CD14-positive monocyte (primary cell): ENCODE measurements around the gene KIAA0930. TPM values are rescaled to one million over a fixed set of nuclear protein-coding genes. Genes with fewer than 3 reads are reported as not detected.

Source experiments
- DNase-seq, 3 donors: peaks; one replicate each; pipeline ENCODE4 v3.0.0-alpha.2; 2011 to 2022
- H2AFZ ChIP-seq: 2 replicates; pipeline ENCODE4 v1.6.0; 2012; ENCODE audit warnings: mild to moderate bottlenecking, low read depth, low read length, inconsistent platforms; ENCODE audit not compliant: insufficient read depth, poor library complexity, severe bottlenecking
- H3K27ac ChIP-seq, 2 donors: 1 replicate in 1 of 2; 2 replicates in 1 of 2; pipeline ENCODE4 v1.5.1; 2012 to 2013; ENCODE audit warnings: low read length in 2 of 2, control low read depth in 1 of 2, inconsistent platforms in 1 of 2, low read depth in 1 of 2, mild to moderate bottlenecking in 1 of 2
- H3K27me3 ChIP-seq, 2 donors: one replicate each; pipeline versions ENCODE4 v1.6.0 to v1.6.1; 2011 to 2013; ENCODE audit warnings: low read length in 2 of 2; ENCODE audit not compliant: control insufficient read depth in 2 of 2, insufficient read depth in 2 of 2
- H3K36me3 ChIP-seq, 2 donors: replicated peaks in 1 of 2; 1 replicate in 1 of 2; 2 replicates in 1 of 2; pipeline versions ENCODE4 v1.5.1 to v1.6.1; 2012 to 2013; ENCODE audit warnings: low read length in 2 of 2, control low read depth in 1 of 2, inconsistent platforms in 1 of 2, mild to moderate bottlenecking in 1 of 2; ENCODE audit not compliant: insufficient read depth in 2 of 2, control insufficient read depth in 1 of 2
- H3K4me1 ChIP-seq, 2 donors: 1 replicate in 1 of 2; 2 replicates in 1 of 2; pipeline versions ENCODE4 v1.5.1 to v1.6.1; 2012 to 2013; ENCODE audit warnings: low read length in 2 of 2, control low read depth in 1 of 2, inconsistent platforms in 1 of 2, mild to moderate bottlenecking in 1 of 2, moderate library complexity in 1 of 2; ENCODE audit not compliant: insufficient read depth in 2 of 2, control insufficient read depth in 1 of 2
- H3K4me2 ChIP-seq: replicated peaks from 2 replicates; pipeline ENCODE3; 2012; ENCODE audit warnings: low read length, moderate library complexity, mild to moderate bottlenecking; ENCODE audit not compliant: poor library complexity, severe bottlenecking; ENCODE audit errors: extremely low read depth
- H3K4me3 ChIP-seq, 3 experiments: fragments of 200-600 bp in 1 of 3; sonication (generic) in 1 of 3; replicated peaks in 1 of 3; 1 replicate in 2 of 3; 2 replicates in 1 of 3; pipeline ENCODE4 v1.5.1; 2011 to 2013; ENCODE audit warnings: low read length in 3 of 3, mild to moderate bottlenecking in 3 of 3, control low read depth in 2 of 3, low read depth in 2 of 3, inconsistent platforms in 1 of 3, moderate library complexity in 1 of 3
- H3K79me2 ChIP-seq: 2 replicates; pipeline ENCODE4 v1.6.0; 2012; ENCODE audit warnings: mild to moderate bottlenecking, control low read depth, inconsistent platforms, low read length, moderate library complexity; ENCODE audit not compliant: insufficient read depth
- H3K9ac ChIP-seq: 2 replicates; pipeline ENCODE4 v1.6.0; 2017; ENCODE audit warnings: low read length, mild to moderate bottlenecking; ENCODE audit not compliant: insufficient read depth, poor library complexity, severe bottlenecking
- H3K9me3 ChIP-seq, 2 donors: replicated peaks in 1 of 2; 1 replicate in 1 of 2; 2 replicates in 1 of 2; pipeline versions ENCODE4 v1.5.1 to v1.6.1; 2012 to 2013; ENCODE audit warnings: low read length in 2 of 2, control low read depth in 1 of 2; ENCODE audit not compliant: control insufficient read depth in 1 of 2, insufficient read depth in 1 of 2
- H4K20me1 ChIP-seq: 2 replicates; pipeline ENCODE4 v1.6.0; 2012; ENCODE audit warnings: mild to moderate bottlenecking, low read length, control low read depth, moderate library complexity; ENCODE audit not compliant: insufficient read depth
- H3K27ac Mint-ChIP-seq, 7 donors: one replicate each; pipeline ENCODE4 v1.8.0; 2020; ENCODE audit warnings: mild to moderate bottlenecking in 7 of 7, mixed read lengths in 7 of 7, moderate library complexity in 6 of 7, inconsistent platforms in 2 of 7
- H3K27me3 Mint-ChIP-seq, 3 donors: one replicate each; pipeline ENCODE4 v1.8.0; 2021 to 2022; ENCODE audit warnings: low read depth in 3 of 3, mild to moderate bottlenecking in 3 of 3, mixed read lengths in 3 of 3, moderate library complexity in 3 of 3, inconsistent platforms in 1 of 3
- H3K36me3 Mint-ChIP-seq, 2 donors: one replicate each; pipeline ENCODE4 v1.8.0; 2020; ENCODE audit warnings: mixed read lengths in 2 of 2, inconsistent platforms in 1 of 2, mild to moderate bottlenecking in 1 of 2
- H3K4me1 Mint-ChIP-seq: one replicate; pipeline ENCODE4 v1.8.0; 2020; ENCODE audit warnings: mild to moderate bottlenecking, mixed read lengths
- H3K4me3 Mint-ChIP-seq, 2 donors: one replicate each; pipeline ENCODE4 v1.8.0; 2020; ENCODE audit warnings: mild to moderate bottlenecking in 2 of 2, mixed read lengths in 2 of 2, moderate library complexity in 1 of 2
- H3K9me3 Mint-ChIP-seq, 7 donors: one replicate each; pipeline ENCODE4 v1.8.0; 2020 to 2022; ENCODE audit warnings: mixed read lengths in 7 of 7, mild to moderate bottlenecking in 6 of 7, moderate library complexity in 6 of 7, inconsistent platforms in 2 of 7
- CTCF ChIP-seq: fragments of 200-600 bp; IDR thresholded peaks from one replicate; pipeline ENCODE4 v1.8.0; 2022; ENCODE audit warnings: antibody characterized with exemption, mild to moderate bottlenecking
- WGBS: methylation state at CpG from one replicate; pipeline ENCODE4 v1.1.5; 2013; ENCODE audit warnings: missing lambda C conversion rate; ENCODE audit not compliant: insufficient coverage; 5-methylcytosine and 5-hydroxymethylcytosine counted together
- intact Hi-C, 2 donors: fragments of 100-400 bp; cut with micrococcal nuclease; formaldehyde crosslinking; loops; one replicate each; pipeline versions ENCODE4 v1.15.0 to v1.15.1; 2023
- polyA plus RNA-seq, 3 donors: library from polyadenylated mRNA; depleted of rRNA in 1 of 3; unstranded in 2 of 3; stranded (reverse) in 1 of 3; fragments of 300-500 nt in 2 of 3; fragments of >200 nt in 1 of 3; fragmentation: Illumina TruSeq in 2 of 3; gene quantifications; 1 replicate in 2 of 3; 2 replicates in 1 of 3; pipeline ENCODE4 v1.2.3, GENCODE V29; 2012 to 2021

Gene KIAA0930
- polyA plus RNA-seq, 3 donors: 14.0 to 89.1 (median 15.6) TPM

GRCh38 chr22:45218976-45219375, 21.7 kb downstream of the KIAA0930 start:
- DNase-seq: peak; percentile 54 to 88 (median 76)
- TF ChIP-seq CTCF: no peak
- H3K27ac ChIP-seq: peak overlapping the region; percentile 22 to 66
- no peaks in the 10 kb centered on the region for H3K27me3 ChIP-seq
- H3K27ac Mint-ChIP-seq: peak overlapping the region; percentile 55 to 84 (median 76)
- peaks cover 90% of the 10 kb centered on the region for H4K20me1 ChIP-seq
- no peaks in the 10 kb centered on the region for H3K9me3 Mint-ChIP-seq
- no peaks in the 10 kb centered on the region for H3K36me3 ChIP-seq
- H3K4me1 Mint-ChIP-seq: peaks cover 80% of the 10 kb centered on the region
- H3K79me2 ChIP-seq: peaks cover 100% of the 10 kb centered on the region
- H3K9me3 ChIP-seq: no peaks in the 10 kb centered on the region
- H3K4me2 ChIP-seq: no peak overlapping the region
- H3K4me1 ChIP-seq: peaks cover 70 to 74% of the 10 kb centered on the region in 2 donors
- H3K9ac ChIP-seq: no peak overlapping the region
- H3K4me3 Mint-ChIP-seq: no peak overlapping the region
- intact Hi-C loops: no loop called here
- peaks cover 0 to 3% (median 0%) of the 10 kb centered on the region in 3 donors for H3K27me3 Mint-ChIP-seq
- no peak overlapping the region for H2AFZ ChIP-seq
- 43% methylated on average over 4 of the region's 9 CpGs for WGBS
- no peak overlapping the region for H3K4me3 ChIP-seq
- peaks cover 11 to 36% of the 10 kb centered on the region in 2 donors for H3K36me3 Mint-ChIP-seq

GRCh38 chr22:45217806-45218205, 22.9 kb downstream of the KIAA0930 start:
- Histone ChIP-seq H3K36me3 (no peaks in the 10 kb centered on the region), H4K20me1 (peaks cover 91% of the 10 kb centered on the region), H3K4me1 (peaks cover 70 to 74% of the 10 kb centered on the region in 2 donors), H3K9me3 (no peaks in the 10 kb centered on the region), H2AFZ (no peak overlapping the region), H3K27ac (peak overlapping the region in 1 of 2 donors; percentile 98), H3K27me3 (no peaks in the 10 kb centered on the region), H3K4me3 (no peak overlapping the region), H3K9ac (no peak overlapping the region), H3K79me2 (peaks cover 99% of the 10 kb centered on the region), H3K4me2 (no peak overlapping the region)
- Mint-ChIP-seq H3K4me3 (no peak overlapping the region), H3K4me1 (peaks cover 80% of the 10 kb centered on the region), H3K27me3 (peaks cover 0 to 3% (median 1%) of the 10 kb centered on the region in 3 donors), H3K9me3 (no peaks in the 10 kb centered on the region), H3K27ac (peak overlapping the region in 6 of 7 donors; percentile 21 to 72 (median 58)), H3K36me3 (peaks cover 11 to 34% of the 10 kb centered on the region in 2 donors)
- TF ChIP-seq CTCF: no peak
- DNase-seq: no peak
- 87% methylated on average over 13 of the region's 14 CpGs for WGBS
- intact Hi-C loops: no loop called here
